NCI-H748 treated with DMSO at 0.1 percent for 48 hours (cell line): ENCODE data around the gene RHOU.
A peak's percentile ranks its signal among the peaks of the same experiment; 100 is the strongest.
"Not testable (repeated sequence)": the region's sequence is repeated elsewhere in the genome, so short reads cannot be mapped to it uniquely, and the experiment has no call there.

Source experiments
- DNase-seq: peaks from one replicate; lab custom pipeline; 2025; lab: John Stamatoyannopoulos, UW

The RHOU gene

DNA sequence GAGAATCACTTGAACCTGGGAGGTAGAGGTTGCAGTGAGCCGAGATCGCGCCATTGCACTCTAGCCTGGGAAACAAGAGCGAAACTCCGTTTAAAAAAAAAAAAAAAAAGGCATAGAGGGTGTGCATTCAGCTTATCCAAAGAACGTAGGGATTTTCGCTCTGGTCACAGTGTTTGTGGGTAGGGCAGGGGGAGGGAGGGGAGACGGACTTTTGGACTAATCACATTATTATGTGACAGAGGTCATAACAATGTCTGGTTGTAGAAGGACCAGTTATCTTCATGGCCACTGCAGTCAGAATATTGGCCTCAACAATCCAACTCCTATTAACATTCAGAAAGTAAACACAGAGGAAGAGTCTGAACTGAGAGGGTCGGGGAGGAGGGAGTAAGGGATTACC lies 25.7 kb downstream of the RHOU start:
- no peak for DNase-seq

DNA sequence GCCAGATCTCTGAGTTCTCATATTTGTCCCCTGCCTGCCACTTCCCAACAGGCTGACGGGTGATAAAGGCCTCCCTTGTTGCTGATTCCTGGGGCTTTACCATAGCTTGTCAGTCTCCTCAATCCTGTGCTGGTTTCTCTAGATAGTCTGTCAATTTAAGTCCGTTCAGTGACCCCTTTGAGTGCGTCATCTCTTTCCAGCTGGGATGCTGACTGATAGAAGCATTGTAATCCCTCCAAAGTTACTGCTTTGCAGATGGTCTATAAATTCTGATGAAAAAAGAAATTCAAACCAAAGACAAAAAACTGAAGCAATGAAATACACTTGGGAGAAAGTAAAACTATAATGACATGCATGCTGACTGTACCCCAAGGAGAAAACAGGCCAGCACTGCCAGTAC lies 28.3 kb downstream of the RHOU start:
- no peak for DNase-seq

DNA sequence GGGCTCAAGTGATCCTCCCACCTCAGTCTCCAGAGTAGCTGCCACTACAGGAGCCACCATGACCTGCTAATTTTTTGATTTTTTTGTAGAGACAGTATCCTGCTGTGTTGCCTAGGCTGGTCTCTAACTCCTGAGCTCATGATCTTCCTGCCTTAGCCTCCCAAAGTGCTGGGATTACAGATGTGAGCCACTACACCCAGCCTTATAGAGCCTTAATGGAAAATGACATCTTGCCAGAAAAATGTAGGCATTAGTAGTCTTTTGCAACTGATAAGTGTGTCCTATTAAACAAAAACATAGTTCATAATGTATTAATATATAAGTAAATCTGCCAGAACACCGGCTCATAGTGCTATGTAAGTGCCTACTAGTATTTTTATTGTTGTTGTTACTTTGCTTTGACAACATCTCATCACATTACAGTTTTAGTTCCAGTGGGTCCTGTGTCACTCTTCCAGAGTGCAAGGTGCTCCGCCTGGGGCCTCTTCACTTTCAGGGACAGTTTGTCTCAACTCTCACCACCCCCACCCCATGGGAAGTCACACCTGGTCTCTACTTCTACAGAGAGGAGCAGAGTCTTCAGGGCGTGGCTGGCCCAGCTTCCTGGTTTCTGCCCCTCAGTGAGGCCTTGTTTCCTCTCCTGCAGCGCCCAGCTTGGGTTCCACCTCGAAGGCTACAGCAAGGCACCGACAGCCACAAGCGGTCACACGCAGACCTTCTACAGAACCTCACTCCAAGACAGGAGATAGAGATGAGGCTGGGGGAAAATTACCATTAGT lies 30.1 kb downstream of the RHOU start:
- DNase-seq: no peak

DNA sequence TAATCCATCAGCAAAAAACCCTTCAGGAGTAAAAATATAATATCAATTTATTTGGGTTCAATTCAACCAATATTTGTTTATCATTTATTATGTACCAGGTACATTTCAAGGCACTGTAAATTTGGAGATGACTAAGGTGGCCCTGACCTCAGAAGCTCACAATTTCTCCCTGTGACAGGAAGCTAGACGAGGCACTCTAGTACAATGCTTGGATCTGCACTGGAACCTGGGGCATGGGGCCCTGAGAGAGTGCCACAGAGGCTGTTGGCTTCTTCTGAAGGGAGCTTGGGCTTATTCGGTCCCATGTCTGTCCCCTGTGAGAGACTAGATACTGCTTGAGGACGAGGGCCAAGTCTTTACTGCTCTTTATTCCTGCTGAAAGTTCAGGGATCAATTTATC lies 31.5 kb downstream of the RHOU start:
- no peak for DNase-seq

DNA sequence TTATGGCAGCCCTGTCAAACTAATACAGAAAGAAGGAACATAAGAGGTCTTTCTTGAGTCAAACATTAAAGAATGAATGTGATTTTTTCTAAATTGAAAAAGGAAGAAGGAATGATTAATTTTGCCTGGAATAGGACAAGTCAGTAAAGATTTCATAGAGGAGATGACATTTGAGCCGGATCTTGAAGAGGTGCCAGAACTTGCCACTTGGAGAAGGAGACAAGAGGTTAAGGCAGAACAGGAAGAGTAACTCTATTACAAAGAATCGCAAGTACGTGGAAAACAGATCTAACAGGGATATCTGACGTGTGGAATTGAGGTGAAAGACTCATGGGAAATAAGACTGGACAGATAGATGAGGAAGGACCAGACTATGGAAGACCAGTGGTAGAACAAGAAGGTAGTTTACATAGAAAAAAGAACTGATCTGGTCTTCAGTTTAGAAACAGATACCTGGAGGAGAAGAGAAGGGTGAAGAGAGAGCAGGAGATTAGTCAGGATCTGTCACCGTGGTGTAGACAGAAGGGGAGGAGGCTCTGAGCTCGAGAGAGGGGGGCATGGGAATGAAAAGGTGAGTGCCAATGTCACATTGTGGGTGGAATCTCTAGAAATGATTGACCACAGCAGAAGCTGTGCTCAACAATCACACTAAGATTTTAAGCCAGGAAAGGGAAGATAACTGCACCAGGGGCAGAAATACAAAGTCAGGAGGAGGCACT lies 32.5 kb downstream of the RHOU start:
- no peak for DNase-seq

DNA sequence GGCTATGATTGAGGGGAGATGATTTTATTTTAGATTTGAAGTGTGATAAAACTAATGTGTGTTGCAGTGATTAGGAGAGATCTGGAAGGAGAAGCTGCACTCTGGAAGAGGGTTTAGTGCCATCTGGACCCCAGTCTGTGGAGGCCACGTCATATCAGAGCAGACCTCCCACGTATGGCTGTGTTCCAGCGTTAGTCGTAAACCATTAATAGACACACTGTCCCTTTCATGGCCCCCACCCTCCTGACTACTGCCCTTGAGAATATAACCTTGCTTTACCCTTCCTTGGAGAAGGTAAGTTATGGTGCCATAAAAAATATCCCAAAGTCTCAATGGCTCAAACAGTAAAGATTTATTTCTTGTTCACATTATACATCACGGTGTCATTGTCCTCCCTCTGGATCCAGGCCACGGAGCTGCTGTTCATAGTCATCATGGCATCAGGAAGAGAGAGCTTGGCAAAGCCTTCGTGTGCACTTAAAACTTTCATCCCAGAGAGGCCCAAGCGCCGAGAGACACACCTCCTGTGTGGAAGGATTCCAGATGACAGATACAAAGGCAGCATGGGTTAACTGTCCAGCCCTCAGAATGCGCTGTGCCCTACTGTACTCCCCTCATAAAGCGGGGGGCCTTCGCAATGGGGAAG lies 33.2 kb downstream of the RHOU start:
- no peak for DNase-seq

DNA sequence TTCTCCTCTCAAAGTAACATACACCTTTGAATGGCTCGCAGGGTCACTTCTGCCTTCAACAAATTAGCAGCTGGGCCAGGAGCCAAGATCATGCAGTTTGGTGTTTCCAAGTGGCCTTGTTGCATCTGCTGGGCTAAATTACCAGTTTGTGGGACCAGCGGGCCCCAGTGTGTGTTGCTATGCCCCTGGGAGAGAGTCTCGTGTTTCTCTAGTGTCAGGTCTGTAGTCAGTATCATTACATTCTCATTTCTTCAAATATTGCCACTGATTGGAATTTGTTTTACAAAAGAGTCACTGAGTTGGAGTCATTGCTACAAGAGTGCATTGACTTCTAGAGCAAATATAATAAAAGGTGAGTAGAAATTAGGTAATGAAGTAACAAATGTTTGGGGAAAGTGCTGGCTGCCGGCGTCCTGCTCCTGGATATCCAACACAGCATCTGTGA lies 35.5 kb downstream of the RHOU start:
- no peak for DNase-seq

DNA sequence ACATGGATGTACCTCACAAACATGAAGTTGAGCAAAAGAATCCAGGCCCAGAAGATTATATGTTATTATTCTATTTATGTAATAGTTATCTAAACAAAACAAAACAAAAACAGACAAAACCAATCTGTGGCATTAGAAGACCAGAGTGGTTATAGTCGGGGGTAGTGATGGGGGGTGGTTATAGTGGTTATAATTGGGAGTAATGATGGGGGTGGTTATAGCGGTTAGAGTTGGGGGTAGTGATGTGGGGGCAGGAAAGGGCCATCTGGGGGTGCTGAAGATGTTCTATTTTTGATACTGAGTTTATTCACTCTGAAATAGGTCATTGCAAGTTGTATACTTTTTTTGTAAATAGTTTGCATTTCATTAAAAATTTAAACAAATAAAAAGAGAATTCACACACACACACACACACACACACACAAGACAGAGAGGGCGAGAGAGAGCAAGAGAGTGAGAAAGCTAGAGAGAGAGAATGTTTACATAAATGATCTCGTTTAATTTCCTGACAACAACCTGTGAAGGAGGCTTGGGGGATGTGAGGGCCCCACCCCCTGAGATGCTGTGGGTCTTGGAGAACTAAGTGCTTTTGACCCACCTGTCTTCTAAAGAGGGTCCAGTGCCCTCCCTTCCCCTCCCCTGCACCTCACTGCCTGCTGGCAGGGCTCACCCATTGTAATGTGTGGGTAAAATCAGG lies 37.4 kb downstream of the RHOU start:
- DNase-seq: no peak

DNA sequence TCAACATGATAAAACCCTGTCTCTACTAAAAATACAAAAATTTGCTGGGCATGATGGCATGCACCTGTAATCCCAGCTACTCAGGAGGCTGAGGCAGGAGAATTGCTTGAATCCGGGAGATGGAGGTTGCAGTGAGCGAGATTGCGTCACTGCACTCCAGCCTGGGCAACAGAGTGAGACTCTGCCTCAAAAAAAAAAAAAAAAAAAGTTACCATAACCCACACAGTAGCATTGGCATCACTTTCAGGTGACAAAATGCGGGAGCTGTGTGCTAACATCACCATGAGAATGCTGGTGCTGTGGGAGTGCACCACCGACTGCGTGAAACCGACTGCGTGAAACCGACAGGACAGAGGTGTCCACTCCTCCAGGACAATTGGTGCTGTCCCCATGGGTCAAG lies 40.7 kb downstream of the RHOU start:
- not testable (repeated sequence) for DNase-seq

DNA sequence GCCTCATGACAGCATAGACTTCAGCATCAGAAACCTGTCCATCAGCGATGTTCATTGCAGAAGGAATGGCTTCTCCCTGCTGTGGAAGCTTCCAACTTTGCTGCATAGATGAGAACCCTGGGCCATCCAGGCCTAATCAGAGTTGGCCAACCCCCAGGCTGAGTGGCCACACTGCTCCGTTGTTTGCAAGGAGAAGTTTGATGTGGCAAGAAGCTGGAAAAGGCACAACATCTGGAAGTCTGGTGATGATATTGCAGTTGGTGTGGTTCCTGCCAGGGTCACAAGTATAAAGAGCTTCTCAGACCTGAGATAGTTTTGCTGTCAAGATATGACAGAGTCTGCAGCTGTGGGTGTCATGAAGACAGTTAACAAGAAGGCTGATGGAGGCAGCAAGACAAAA lies 41.2 kb downstream of the RHOU start:
- DNase-seq: no peak

DNA sequence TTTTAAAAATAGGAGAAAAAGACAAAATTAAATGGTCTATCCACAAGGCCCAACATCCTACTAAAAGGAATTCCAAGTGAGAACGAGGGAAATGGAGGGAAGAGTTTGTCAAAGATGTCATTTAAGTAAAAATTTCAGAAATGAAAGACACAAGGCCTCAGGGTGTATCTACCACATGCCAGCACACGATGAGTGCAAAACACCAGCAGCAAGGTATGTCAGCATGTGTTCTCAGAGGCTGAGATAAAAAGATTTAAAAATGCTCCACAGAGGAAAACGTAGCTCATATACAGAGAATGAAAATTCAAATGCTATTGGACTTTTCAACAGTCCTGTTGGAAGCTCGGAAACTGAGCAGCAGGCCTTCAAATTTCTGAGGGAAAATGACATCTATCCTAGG lies 42.0 kb downstream of the RHOU start:
- no peak for DNase-seq

DNA sequence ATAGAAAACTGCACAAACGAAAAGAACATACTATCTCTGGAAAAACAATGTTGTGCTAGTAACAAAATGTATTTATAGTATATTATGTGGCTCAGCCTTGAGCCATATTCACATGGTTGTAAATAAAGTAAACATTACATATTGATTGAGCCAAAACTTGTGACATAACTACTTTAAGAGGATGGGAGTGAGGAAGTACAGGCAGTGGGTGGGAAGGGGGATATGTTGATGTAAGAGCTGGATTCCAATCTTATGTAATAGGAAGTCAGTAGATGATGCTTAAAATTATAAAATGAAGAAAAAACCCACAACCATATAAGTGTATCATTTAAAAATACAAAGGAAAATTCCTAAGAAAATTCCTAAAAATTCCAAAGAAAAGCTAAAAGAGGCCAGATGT lies 42.7 kb downstream of the RHOU start:
- no peak for DNase-seq

DNA sequence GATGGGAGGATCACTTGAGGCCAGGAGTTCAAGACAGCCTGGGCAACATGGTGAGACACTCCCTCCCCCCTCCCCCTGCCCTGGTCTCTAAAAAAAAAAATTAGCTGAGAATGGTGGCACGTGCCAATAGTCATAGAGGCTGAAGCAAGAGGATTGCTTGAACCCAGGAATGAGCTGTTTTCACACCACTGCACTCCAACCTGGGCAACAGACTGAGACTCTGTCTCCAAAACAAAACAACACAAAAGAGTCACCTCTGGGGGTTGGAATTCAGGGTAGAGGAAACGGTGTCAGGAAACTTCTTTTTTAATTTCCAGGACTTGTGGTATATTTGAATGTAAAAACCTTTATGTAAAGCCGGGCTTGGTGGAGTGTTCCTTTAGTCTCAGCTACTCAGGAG lies 43.2 kb downstream of the RHOU start:
- no peak for DNase-seq

DNA sequence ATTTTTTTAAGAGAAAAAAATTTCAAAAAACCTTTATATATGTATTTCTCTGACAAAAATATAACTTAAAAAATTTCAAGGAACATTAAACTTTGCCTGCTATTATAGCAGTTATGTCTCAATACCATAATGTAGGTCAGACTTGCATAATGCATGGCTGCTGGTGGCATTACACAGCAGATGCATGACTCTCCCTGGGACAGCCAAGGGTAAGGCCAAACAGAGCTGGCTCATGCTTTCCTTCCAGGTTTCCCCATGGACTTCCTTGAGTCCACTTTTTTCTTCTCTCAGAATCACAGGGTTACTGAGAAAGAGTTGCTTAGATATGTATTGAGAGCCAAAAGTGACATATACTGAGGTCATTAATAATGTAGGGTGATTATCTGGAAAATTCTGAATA lies 43.7 kb downstream of the RHOU start:
- DNase-seq: no peak

DNA sequence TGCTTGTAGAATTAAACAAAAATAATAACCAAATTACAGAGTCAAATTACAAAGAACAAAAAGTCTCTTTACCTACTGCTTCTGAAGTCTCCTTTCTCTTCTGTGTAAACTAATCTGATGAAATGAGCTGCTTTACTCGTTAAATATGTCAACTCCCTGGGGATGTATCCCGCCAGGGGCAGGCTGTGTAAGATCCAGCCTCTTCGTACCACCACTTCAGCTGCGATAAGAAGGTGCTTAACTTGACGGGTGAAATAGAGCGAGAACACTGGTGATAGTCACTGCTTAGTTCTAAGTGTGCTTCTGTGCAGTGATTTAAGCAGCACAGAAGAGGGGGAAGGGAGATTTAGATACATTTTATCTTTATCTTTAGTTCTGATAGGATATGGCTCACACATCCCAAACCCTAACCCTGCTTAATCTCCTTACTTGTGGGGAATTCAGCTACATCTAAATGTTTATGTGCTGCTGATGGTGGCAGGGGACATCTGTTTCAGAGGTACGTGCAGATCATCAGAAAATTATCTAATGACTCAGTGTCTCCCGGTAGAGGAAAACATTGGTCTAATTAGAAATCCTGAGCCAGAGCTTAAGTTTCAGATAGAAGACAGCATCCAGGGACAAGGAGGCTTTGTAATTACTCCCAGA lies 46.0 kb downstream of the RHOU start:
- peak; percentile 23 for DNase-seq

DNA sequence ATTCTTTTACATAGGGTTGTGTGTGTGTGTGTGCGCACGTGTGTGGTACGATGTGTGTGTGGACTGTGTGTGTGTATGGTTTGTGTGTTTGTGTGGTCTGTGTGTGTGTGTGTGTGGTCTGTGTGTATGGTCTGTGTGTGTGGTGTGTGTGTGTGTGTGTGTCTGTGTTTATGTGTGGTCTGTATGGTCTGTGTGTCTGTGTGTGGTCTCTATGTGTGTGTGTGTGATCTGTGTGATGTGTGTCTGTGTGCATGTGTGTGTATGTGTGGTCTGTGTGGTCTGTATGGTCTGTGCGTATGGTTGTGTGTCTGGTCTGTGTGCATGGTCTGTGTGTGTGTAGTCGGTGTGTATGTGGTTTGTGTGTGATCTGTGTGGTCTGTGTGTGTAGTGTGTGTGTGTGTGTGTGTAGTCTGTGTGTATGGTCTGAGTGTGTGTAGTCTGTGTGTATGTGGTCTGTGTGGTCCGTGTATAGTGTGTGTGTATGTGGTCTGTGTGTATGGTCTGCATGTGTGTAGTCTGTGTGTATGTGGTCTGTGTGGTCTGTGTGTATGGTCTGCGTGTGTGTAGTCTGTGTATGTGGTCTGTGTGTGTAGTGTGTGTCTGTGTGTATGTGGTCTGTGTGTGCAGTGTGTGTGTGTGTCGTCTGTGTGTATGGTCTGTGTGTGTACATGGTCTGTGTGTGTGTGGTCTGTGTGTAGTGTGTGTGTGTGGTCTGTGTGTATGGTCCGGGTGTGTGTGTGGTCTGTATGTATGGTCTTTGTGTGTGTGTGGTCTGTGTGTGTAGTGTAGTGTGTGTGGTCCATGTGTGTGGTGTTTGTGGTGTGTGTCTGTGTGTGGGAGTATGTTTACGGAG lies 46.8 kb downstream of the RHOU start:
- DNase-seq: no peak

DNA sequence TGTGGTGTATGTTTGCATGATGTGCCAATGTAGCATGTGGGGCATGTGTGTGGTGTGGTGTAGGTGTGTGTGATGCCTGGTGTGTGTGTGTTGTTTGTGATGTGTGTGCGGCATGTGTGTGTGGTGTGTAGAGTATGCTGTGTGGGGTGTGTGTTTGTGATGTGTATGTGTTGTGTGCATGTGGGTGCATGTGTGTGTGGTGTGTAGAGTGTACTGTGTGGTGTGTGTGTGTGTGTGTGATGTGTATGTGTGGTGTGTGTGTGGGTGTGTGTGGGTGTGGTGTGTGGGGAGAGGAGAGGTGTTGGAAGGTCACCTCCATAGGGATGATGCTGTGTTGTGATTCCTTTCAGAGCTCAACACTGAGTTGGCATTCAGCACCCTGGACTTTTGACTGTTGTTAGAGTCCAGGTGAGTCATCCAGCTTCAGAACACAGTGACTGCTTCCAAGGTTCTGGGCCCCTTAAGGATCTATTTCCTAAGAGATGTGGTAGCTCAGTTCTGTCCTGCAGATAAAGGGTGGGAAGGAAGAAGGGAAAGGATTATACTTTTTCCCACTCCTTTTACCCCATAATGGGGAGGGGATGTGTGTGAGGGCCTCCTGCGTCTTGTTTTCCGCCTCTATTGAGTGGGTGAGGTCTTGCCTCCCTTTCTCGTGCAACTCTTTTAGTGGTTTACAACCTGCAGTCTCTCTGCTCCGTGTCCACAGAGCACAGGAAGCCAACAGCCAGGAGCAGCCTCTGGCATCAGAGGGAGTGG lies 47.6 kb downstream of the RHOU start:
- DNase-seq: no peak

DNA sequence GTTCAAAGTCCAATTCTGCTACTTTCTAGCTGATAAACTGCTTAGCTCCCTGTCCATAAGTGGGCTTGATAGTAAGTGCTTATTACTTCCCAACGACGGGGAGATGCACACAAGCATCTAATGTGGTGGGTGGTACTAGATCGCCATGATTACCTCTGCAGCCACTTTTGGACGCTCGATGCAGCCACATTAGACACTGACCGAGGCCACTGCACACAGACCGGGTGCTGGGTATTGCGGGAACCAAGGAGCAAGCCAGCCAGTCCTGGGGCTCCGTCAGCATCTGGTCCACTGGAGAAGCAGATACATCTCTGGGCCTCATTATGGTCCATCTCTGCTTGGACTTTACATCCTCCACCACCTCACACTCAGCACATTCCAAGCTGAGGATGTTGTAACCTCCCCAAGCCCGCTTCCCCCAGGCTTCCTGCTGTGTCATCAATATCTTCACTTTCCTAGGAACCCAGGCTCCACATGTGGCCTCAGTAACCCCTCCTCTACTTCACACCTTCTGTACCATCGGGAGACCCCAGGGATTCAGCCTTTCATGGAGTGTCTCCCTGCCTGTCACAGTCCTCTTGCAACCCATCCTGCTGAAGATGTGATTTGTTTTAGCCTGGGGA lies 48.2 kb downstream of the RHOU start:
- no peak for DNase-seq

DNA sequence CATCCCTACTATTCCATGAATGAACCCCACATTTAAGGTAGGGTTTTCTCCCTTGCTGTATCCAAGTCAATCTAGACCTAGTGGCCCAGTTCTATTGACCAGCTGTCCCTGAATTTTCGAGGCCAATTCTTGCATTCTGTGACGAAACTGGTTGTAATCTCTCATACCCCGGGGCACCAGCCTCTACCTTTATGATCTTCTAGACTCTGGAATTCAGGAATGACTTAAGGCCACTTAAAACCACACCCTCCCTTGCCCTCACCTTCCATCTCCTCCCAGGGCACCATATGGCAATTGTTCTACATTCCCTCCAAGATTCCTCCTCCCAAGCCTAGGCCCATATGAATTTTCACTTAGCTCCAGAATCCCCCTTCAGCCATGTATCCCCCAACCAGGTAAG lies 48.9 kb downstream of the RHOU start:
- DNase-seq: no peak
